Activated T-helper 2 cell treated with anti-CD3 and anti-CD28 coated beads, Interferon-gamma antibody, Interleukin-2, Interleukin-4, amounts not matched to agents 10 μg/mL and 5 μg/mL and 100 μg/mL, durations not matched to agents 14 hours and 24 hours and 36 hours (primary cell): Measurements from ENCODE around the gene CXCL16. TPM values are rescaled to one million over a fixed set of nuclear protein-coding genes. Genes with fewer than 3 reads are reported as not detected.
A peak's percentile ranks its signal among the peaks of the same experiment; 100 is the strongest.
"Not testable (repeated sequence)": the region's sequence is repeated elsewhere in the genome, so short reads cannot be mapped to it uniquely, and the experiment has no call there.

ENCODE experiments used
- DNase-seq: peaks from one replicate; pipeline ENCODE4 v3.0.0; 2021; ENCODE audit warnings: low spot score
- H3K27ac Mint-ChIP-seq: one replicate; pipeline ENCODE4 v1.8.0; 2021; ENCODE audit warnings: mixed read lengths
- H3K27me3 Mint-ChIP-seq: one replicate; pipeline ENCODE4 v1.8.0; 2021; ENCODE audit warnings: low read depth, mixed read lengths
- H3K36me3 Mint-ChIP-seq: one replicate; pipeline ENCODE4 v1.8.0; 2021; ENCODE audit warnings: low read depth, mixed read lengths
- H3K4me1 Mint-ChIP-seq: one replicate; pipeline ENCODE4 v1.8.0; 2021; ENCODE audit warnings: low read depth, mixed read lengths
- H3K4me3 Mint-ChIP-seq: one replicate; pipeline ENCODE4 v1.8.0; 2021; ENCODE audit warnings: low read depth, mild to moderate bottlenecking, moderate library complexity, mixed read lengths
- H3K9me3 Mint-ChIP-seq: one replicate; pipeline ENCODE4 v1.8.0; 2021; ENCODE audit warnings: mixed read lengths
- intact Hi-C: fragments of 100-400 bp; cut with micrococcal nuclease; formaldehyde crosslinking; loops from one replicate; pipeline ENCODE4 v1.15.1; 2023
- total RNA-seq: library from RNA; stranded (reverse); gene quantifications from 2 replicates; pipeline ENCODE4 v1.2.3, GENCODE V29; 2022

The CXCL16 gene
- total RNA-seq, 1 donor from 2014 or later: 1.8 TPM

GRCh38 chr17:4725646-4726310, 13.9 kb downstream of the CXCL16 start:
- H3K27ac Mint-ChIP-seq: peak overlapping the region; percentile 58
- no peaks in the 10 kb centered on the region for H3K9me3 Mint-ChIP-seq
- H3K4me1 Mint-ChIP-seq: peaks cover 30% of the 10 kb centered on the region
- intact Hi-C loops: no loop called here
- peaks cover 13% of the 10 kb centered on the region for H3K36me3 Mint-ChIP-seq
- no peak overlapping the region for H3K4me3 Mint-ChIP-seq
- H3K27me3 Mint-ChIP-seq: no peaks in the 10 kb centered on the region
- DNase-seq: no peak

DNA sequence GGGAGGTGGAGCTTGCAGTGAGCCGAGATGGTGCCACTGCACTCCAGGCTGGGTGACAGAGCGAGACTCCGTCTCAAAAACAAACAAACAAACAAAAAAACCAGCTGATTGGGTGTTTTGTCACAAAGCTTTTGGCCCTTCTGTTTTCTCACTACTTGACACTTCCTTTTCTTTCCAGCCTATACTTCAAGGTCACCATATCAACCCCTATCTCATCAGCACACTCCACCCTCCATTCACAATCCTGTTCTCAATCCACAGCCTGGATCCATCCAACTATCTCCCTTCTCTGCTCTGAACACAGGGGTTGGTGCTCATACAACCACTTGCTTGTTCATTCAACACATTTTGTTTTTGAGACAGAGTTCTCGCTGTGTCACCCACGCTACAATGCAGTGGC, 15.1 kb downstream of the CXCL16 start:
- DNase-seq: no peak
- Mint-ChIP-seq H3K4me1 (peaks cover 28% of the 10 kb centered on the region), H3K4me3 (no peak overlapping the region), H3K36me3 (peaks cover 25% of the 10 kb centered on the region), H3K27me3 (no peaks in the 10 kb centered on the region), H3K27ac (no peak overlapping the region), H3K9me3 (no peaks in the 10 kb centered on the region)
- intact Hi-C loops: no loop called here

DNA sequence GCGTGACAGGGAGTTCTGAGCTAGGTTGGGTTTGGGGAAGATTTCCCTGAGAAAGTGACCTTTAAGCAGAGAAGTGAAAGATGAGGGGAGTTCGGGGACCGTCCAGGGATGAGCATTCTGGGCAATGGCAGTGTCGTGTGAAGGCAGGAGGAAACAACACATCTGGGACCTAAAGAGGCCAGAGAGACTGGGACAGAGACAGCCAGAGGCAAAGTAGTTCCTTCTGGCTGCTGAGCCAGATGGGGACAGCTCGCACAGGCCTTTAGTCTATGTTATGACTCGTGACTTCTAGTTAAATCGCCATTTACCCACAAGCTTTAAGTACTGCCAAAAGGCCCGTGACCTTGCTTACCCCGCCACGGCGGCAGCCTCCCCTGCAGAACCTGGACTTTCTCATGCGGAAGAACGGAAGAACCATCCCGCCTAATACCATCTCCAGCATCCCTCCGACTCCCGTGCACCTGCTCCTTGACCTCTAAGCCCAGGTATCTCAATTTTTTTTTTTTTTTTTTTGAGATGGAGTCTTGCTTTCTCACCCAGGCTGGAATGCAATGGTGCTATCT, 17.0 kb downstream of the CXCL16 start:
- Mint-ChIP-seq H3K27ac (peak overlapping the region; percentile 19), H3K4me1 (peaks cover 17% of the 10 kb centered on the region), H3K9me3 (no peaks in the 10 kb centered on the region), H3K36me3 (peaks cover 44% of the 10 kb centered on the region), H3K27me3 (no peaks in the 10 kb centered on the region), H3K4me3 (no peak overlapping the region)
- intact Hi-C loops: no loop called here
- no peak for DNase-seq

GRCh38 chr17:4721203-4722135, 18.3 kb downstream of the CXCL16 start:
- H3K36me3 Mint-ChIP-seq: peaks cover 56% of the 10 kb centered on the region

GRCh38 chr17:4720787-4721186, 18.9 kb downstream of the CXCL16 start:
- Mint-ChIP-seq H3K36me3 (peaks cover 56% of the 10 kb centered on the region), H3K9me3 (no peaks in the 10 kb centered on the region), H3K27me3 (no peaks in the 10 kb centered on the region), H3K27ac (peak overlapping the region; percentile 58), H3K4me1 (peaks cover 12% of the 10 kb centered on the region), H3K4me3 (no peak overlapping the region)
- DNase-seq: no peak
- intact Hi-C loops: no loop called here

More at GRCh38 chr17:4721203-4722135, 18.3 kb downstream of the CXCL16 start:
- Mint-ChIP-seq H3K4me1 (peaks cover 14% of the 10 kb centered on the region), H3K27me3 (no peaks in the 10 kb centered on the region), H3K4me3 (no peak overlapping the region), H3K9me3 (no peaks in the 10 kb centered on the region), H3K27ac (peak overlapping the region; percentile 58)
- intact Hi-C loops: no loop called here
- DNase-seq: no peak

DNA sequence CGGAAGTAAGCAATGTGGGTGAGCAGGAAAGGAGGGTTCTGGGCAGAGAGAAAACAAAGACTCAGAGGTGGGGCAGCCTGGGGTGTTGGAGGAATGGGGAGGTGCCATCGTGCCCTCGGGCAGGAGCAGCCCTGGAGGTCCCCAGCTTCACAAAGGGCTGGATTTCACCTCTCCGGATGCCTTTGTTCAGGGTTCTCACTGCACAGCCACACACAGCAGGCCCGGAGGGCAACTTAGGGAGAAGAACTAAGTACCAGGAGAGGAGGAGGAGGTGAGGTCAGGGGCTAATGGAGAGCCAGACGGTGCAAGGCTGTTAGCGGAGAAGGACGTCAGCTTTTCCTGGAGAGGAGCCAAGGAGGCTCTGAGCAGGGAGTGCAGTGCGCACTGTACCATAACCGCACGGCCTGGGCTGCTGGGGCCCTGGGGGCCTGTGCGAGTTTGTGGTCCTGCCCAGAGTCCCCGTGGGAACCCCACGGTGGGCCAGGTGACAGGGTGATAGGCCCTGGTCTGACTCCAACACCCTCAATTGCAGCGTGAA, 20.0 kb downstream of the CXCL16 start:
- no peak for DNase-seq
- Mint-ChIP-seq H3K4me1 (peaks cover 18% of the 10 kb centered on the region), H3K36me3 (peaks cover 63% of the 10 kb centered on the region), H3K27me3 (no peaks in the 10 kb centered on the region), H3K4me3 (no peak overlapping the region), H3K27ac (no peak overlapping the region), H3K9me3 (no peaks in the 10 kb centered on the region)
- intact Hi-C loops: no loop called here

GRCh38 chr17:4719146-4719545, 20.6 kb downstream of the CXCL16 start:
- Mint-ChIP-seq H3K4me1 (peaks cover 18% of the 10 kb centered on the region), H3K9me3 (no peaks in the 10 kb centered on the region), H3K36me3 (peaks cover 65% of the 10 kb centered on the region), H3K27me3 (no peaks in the 10 kb centered on the region), H3K27ac (no peak overlapping the region), H3K4me3 (no peak overlapping the region)
- DNase-seq: no peak
- intact Hi-C loops: no loop called here

DNA sequence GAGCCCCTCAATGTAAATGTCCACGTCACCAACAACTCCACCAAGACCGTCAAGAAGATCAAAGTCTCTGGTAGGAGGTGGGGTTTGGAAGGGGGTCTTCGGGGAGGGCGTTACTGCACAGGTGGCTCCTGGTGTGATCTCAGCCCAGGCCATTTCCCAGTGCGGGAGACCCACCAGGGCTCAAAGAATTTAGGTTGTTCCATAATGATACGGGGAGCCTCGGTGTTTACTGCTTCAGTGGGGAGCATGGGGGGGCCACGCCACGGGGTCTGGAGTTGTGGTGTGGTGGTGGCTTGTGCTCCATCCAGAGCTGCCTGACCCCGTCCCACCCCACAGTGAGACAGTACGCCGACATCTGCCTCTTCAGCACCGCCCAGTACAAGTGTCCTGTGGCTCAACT, 21.5 kb downstream of the CXCL16 start:
- Mint-ChIP-seq H3K9me3 (no peaks in the 10 kb centered on the region), H3K36me3 (peaks cover 70% of the 10 kb centered on the region), H3K27me3 (no peaks in the 10 kb centered on the region), H3K4me1 (peaks cover 25% of the 10 kb centered on the region), H3K27ac (no peak overlapping the region), H3K4me3 (no peak overlapping the region)
- intact Hi-C loops: no loop called here
- DNase-seq: no peak

- intact Hi-C loops: no loop called here
- DNase-seq: no peak
- Mint-ChIP-seq H3K9me3 (no peaks in the 10 kb centered on the region), H3K4me1 (peaks cover 24% of the 10 kb centered on the region), H3K4me3 (no peak overlapping the region), H3K27ac (no peak overlapping the region), H3K36me3 (peaks cover 68% of the 10 kb centered on the region), H3K27me3 (no peaks in the 10 kb centered on the region)
These were observed 21.9 kb downstream of the CXCL16 start for GRCh38 chr17:4717791-4718190.

GRCh38 chr17:4716081-4716480, 23.6 kb downstream of the CXCL16 start:
- no peak for DNase-seq
- intact Hi-C loops: no loop called here
- H3K36me3 Mint-ChIP-seq: peaks cover 76% of the 10 kb centered on the region
- H3K9me3 Mint-ChIP-seq: no peaks in the 10 kb centered on the region
- peaks cover 36% of the 10 kb centered on the region for H3K4me1 Mint-ChIP-seq
- H3K27ac Mint-ChIP-seq: no peak overlapping the region
- H3K27me3 Mint-ChIP-seq: no peaks in the 10 kb centered on the region
- H3K4me3 Mint-ChIP-seq: no peak overlapping the region

DNA sequence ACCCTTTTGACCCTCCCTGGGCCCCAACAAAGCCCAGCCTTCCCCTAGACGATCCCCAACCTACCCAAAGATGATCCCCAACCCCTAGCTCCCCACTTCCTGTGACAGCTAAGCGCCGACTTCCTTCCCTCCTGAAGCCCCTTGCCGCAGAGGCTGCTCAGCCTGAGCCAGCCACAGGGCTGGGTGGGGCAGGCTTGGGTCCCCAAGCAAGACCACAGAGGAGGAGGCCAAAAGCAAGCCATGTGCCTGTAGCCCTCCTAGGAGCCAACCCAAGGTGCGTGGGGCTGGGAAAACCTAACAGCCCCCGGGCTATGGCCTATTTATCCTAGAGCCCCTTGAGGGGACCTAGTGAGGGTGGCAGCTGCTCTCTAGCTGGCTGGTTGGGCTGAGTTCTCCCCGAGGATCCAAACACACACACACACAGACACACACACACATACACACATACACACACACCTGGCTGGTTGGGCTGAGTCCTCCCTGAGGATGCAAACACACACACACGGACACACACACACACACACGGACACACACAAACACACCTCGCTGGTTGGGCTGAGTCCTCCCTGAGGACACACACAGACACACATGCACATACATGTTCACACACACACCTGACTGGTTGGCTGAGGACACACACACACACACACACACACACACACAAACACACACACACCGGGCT, 24.5 kb downstream of the CXCL16 start:
- Mint-ChIP-seq H3K4me3 (peak overlapping the region; percentile 78), H3K36me3 (peaks cover 68% of the 10 kb centered on the region), H3K27ac (peak overlapping the region; percentile 78), H3K27me3 (no peaks in the 10 kb centered on the region), H3K4me1 (peaks cover 34% of the 10 kb centered on the region), H3K9me3 (no peaks in the 10 kb centered on the region)
- peak; percentile 52 for DNase-seq
- intact Hi-C loops: no loop called here

DNA sequence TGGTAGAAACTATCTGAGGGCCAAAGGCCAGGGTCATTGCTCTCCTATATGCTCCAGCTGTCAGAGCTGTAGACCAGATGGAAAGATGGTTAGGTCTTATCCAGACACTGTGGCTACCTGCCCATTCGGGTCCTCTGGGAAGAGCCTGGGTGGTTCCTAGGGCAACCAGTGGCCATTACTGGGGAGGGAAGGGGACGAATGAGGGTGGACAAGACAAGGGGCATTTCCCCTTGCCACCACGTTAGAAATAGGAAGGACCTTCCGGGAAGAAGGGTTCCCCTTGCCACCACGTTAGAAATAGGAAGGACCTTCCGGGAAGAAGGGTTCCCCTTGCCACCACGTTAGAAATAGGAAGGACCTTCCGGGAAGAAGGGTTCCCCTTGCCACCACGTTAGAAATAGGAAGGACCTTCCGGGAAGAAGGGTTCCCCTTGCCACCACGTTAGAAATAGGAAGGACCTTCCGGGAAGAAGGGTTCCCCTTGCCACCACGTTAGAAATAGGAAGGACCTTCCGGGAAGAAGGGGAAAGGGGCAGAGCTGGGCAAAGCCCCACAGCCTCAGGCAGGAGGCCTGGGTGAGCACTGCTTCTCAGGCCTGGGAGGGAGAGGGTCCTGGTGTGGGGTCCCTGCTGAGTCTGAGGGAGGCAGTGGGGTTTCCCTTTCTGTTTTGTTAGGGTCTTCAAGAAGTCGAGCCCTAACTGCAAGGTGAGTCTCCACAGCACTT, 25.2 kb downstream of the CXCL16 start:
- Mint-ChIP-seq H3K27ac (peak overlapping the region; percentile 86), H3K4me1 (peaks cover 36% of the 10 kb centered on the region), H3K36me3 (peaks cover 61% of the 10 kb centered on the region), H3K4me3 (peak overlapping the region; percentile 78)
- H3K9me3 Mint-ChIP-seq, H3K27me3 Mint-ChIP-seq, DNase-seq, intact Hi-C loops: not testable (repeated sequence)
